Measurements from ENCODE around the gene BLMH. TPM values are rescaled to one million over a fixed set of nuclear protein-coding genes. Genes with fewer than 3 reads are reported as not detected.

Gene BLMH
- total and polyA plus RNA-seq, 9 of the 15 experiments (the other 6 are each of a cell fraction or from before 2014, with no cell fraction given), result 26.0 to 118 (median 67.3) TPM

- TF ChIP-seq ZNF318 (IDR thresholded peaks at IDR 0.05; ENCODE audit: borderline replicate concordance in 1 of 2, low read depth in 1 of 2) (no peak; a peak in 1 of 4 replicates), TFE3 (CRISPR knock-in tag; IDR thresholded peaks at IDR 0.05) (no peak), CBX8 (IDR thresholded peaks at IDR 0.05; ENCODE audit: borderline replicate concordance, extremely low read depth, low read depth, low read length, poor library complexity, severe bottlenecking) (no peak), TAF1 (IDR thresholded peaks at IDR 0.05; ENCODE audit: control insufficient read depth, extremely low read depth, insufficient read depth, low read length, severe bottlenecking) (no peak), ATF3 (IDR thresholded peaks at IDR 0.05) (peak; percentile 91), ATF3 (CRISPR knock-in tag; conservative IDR thresholded peaks at IDR 0.05) (no peak), ZNF609 (CRISPR knock-in tag; IDR thresholded peaks at IDR 0.05; ENCODE audit: borderline replicate concordance) (no peak), ZNF347 (CRISPR knock-in tag; IDR thresholded peaks at IDR 0.05; ENCODE audit: low read depth) (no peak)
These were observed 32.2 kb upstream of the BLMH start (continued) for GRCh38 chr17:30323895-30324319.

All from K562 (cell line).